Stimulated activated CD8-positive, alpha-beta memory T cell treated with anti-CD3 and anti-CD28 coated beads, Interleukin-15, amount 100 ng/mL, for 48 hours (primary cell): Measurements from ENCODE around the gene SNAP29.
"Not testable (repeated sequence)": the region's sequence is repeated elsewhere in the genome, so short reads cannot be mapped to it uniquely, and the experiment has no call there.

Source experiments
- DNase-seq, 2 donors: peaks; one replicate each; pipeline ENCODE4 v3.0.0-alpha.2; 2020; ENCODE audit warnings: low read depth in 2 of 2

The SNAP29 gene

GRCh38 chr22:20834725-20835124 lies 24.1 kb upstream of the SNAP29 start:
- no peak for DNase-seq

DNA sequence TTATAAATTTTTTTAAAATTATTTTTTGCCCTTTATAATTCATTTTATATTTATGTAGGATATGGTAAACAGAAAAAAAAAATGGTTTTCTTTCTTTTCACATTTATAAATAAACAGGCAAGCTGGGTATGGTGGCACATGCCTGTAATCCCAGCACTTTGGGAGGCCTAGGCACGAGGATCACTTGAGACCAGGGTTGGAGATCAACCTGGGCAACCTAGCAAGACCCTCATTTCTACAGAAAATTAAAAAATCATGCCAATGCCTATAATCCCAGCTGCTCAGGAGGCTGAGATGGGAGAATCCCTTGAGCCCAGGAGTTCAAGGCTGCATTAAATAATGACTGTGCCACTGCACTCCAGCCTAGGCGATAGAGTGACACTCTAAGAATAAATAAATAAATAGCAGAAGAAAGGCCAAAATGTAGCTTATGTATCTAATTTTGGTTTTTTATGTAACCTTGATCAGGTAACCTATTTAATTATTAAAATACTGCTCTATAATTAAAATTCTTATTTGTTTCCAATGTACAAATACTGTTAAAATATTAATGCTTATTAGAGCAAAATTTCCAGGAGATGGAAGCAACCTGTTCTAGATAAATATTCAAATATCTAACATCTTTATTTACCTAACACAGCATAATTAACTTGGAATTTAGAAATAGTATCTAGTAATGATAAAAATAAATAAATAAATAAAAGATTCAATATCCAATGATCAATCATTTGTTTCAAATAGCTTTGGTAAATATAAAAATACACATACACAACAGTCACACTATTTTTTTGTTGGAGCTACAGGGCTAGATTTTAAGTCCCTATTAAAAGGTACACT lies 21.6 kb upstream of the SNAP29 start:
- DNase-seq: no peak

GRCh38 chr22:20839354-20839753 lies 19.5 kb upstream of the SNAP29 start:
- DNase-seq: not testable (repeated sequence)

- DNase-seq: no peak
Measured at GRCh38 chr22:20839837-20840645, 18.8 kb upstream of the SNAP29 start.

DNA sequence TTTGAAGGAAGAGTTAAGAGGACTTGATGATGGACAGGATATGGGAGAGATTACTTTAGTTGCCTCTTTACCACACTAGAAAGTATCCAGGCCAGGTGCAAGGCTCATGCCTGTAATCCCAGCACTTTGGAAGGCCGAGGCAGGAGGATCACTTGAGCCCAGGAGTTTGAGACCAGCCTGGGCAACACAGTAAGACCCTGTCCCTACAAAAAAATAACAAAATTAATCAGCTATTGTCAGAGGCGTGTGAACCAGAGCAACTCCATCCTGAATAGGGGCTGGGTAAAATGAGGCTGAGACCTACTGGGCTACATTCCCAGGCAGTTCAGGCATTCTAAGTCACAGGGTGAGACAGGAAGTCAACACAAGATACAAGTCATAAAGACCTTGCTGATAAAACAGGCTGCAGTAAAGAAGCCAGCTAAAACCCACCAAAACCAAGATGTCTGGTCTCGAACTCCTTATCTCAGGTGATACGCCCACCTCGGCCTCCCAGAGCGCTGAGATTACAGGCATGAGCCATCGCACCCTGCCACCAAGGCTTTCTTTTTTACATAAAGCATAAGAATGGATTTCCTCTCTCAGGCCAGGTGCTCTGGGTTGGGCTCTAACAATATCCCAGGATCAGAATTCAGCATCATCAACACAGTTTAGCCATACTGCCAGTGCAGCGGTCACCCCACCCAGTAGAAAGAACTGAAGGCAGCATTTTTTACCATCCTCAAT lies 18.0 kb upstream of the SNAP29 start:
- DNase-seq: peak in 1 of 2 donors; percentile 21

DNA sequence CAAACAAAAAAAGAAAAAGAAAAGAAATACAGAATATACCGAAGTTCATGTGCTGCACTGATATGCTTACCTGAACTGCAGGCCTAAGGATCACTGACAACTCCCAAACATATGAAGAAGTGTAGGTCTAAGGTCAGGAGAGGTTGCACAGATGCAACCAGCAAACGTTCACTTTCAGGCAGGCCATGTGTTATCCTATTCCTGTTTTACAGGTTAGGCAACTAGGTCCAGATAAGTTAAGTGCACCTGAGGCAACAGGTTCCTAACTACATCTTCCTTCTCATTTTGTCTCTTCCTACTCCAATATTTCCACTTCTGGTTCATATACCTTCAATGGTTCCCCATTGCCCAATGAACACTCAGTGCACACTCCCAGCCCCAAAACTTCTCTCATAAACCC lies 15.3 kb upstream of the SNAP29 start:
- no peak for DNase-seq

- no peak for DNase-seq
Measured at GRCh38 chr22:20844055-20845037, 14.5 kb upstream of the SNAP29 start.

DNA sequence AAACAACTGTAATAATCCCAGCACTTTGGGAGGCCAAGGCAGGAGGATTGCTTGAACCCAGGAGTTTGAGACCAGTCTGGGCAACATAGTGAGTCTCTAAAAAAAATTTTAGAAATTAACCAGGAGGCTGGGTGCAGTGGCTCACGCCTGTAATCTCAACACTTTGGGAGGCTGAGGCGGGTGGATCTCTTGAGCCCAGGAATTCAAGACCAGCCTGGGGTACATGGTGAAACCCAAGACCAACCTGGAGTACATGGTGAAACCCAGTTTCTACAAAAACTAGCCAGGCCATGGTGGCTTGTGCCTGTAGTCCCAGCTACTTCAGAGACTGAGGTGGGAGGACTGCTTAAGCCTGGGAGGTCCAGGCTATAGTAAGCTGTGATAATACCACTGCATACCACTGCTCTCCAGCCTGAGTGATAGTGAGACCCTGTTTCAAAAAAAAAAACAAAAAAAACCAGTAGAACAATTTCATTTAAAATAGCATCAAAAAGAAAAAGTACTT lies 11.4 kb upstream of the SNAP29 start:
- no peak for DNase-seq

DNA sequence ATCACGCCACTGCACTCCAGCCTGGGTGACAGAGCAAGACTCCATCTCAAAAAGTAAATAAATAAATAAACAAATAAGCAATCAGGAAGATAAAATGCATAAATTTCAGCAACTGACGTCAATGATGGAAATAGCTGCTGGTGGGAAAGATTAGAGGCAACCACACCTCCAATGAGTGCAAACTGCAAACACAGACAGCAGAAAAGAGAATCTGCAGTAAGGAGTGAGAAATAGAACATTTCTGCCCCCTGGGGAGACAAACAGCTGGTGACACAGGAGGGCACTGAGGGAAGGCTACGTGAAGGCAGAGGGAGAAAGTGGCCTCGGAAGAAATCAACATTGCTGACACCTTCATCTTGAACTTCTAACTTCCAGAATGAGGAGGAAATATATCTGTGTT lies 6.7 kb upstream of the SNAP29 start:
- DNase-seq: no peak

DNA sequence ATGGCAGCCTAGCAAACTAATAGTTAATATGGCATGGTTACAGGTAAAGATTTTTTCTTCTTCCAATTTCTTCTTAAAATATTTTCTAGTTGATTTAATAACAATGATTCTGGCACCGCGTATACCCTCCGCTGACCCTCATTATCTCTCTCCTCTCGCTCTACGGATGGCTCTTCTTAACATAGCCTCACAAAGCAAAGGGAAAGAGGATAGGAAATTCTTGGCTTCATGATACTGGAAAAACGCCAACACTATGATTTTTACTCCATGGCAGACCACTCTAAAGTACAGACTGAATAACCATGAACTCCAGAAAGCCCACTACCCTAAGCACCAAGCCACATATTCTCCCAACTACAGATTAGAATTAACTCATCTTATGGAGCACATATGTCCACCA lies 6.3 kb upstream of the SNAP29 start:
- DNase-seq: no peak

GRCh38 chr22:20853236-20853660 lies 5.6 kb upstream of the SNAP29 start:
- DNase-seq: no peak

DNA sequence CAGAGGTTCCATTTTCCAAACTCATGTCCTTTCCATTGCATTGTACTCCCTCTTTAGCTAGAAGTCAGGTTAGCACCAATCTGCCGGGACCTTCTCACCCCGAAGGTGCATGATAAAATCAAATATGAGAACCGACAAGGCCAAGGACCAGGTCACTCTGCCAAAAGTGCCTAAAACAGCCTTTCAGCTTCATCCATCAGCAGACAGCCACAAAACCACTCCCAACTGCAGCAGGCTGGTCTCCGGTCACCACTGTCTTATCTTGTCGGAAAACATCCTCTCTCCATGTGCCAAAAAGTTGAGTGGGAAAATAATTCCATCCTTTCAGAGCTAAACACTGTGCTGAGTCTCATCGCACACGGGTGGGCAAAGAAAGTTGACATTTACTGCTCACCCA lies 1.6 kb upstream of the SNAP29 start:
- no peak for DNase-seq

DNA sequence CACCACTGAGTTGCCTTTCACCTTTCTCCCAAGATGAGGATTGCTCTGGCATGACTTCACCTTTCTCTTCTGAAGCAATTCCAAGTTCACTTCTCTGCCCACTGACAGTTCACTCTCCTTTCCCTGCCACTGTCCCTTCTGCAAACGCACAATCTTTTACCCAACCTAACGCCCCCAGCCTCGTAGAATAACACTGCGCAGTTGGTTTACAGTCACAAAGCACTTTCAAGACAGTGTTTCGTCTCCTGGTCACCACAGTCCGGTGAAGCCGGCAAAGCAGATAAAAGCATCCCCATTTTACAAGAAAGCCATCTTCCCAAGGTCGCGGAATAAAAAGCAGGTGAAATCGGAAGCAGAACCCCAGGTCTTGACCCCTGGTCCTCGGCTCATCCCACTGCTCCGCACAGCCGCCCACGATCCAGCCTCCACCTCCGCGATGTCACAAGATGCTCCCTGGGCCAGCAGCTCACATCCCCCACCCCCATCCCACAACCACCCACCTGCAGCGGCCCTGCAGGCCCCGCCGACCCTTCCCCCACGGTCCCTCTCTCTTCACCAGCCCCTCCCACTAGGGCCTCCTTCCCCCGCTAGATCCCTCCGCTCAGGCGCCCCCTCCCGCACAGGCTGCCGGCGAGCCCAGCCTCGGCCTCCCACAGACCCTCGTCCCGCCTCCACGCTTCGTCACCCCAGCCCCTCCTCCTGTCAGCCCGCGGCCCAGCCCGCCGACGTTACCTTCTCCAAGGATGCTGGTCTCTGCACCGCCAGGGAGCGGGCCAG lies 781 bp upstream of the SNAP29 start:
- DNase-seq: peak; percentile 71 to 76

GRCh38 chr22:20859615-20860014 lies 808 bp downstream of the SNAP29 start:
- DNase-seq: no peak

DNA sequence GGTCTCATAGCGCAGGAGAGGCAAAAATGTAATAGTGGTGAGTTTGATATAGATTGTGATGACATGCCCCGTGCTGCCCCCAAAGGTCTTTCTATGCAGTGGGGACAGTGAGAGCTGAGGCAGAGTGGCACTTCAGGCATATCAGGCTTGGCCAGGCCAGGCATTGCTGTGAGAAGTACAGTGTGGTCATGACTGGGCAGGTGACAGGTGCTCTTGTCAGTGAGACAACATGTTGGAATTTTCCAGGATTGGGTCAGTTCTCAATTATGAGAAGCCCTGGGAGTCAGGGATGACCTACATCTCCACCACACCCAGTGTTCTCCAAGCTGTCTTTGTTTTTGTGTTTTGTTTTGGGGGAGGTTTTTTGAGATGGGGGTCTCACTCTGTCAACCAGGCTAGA lies 3.7 kb downstream of the SNAP29 start:
- no peak for DNase-seq

DNA sequence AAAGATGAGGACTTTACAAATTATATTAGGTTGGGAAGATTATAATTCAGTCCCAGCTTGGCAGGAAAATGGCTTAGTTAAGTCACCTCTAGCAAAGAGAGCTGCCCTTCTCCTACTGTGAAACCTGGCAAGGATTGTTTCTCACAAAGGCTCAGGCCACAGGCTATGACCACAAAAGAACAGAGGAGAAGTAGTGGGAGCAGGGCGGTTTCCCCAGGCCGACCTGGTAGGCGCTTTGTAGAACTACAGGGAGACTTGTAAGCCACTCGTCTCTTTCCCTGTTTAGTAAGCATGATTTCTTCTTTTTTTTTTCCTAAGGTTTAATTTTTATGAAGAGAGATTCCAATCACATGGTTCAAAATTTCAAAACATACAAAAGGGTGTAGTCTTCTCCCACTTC lies 4.6 kb downstream of the SNAP29 start:
- no peak for DNase-seq

DNA sequence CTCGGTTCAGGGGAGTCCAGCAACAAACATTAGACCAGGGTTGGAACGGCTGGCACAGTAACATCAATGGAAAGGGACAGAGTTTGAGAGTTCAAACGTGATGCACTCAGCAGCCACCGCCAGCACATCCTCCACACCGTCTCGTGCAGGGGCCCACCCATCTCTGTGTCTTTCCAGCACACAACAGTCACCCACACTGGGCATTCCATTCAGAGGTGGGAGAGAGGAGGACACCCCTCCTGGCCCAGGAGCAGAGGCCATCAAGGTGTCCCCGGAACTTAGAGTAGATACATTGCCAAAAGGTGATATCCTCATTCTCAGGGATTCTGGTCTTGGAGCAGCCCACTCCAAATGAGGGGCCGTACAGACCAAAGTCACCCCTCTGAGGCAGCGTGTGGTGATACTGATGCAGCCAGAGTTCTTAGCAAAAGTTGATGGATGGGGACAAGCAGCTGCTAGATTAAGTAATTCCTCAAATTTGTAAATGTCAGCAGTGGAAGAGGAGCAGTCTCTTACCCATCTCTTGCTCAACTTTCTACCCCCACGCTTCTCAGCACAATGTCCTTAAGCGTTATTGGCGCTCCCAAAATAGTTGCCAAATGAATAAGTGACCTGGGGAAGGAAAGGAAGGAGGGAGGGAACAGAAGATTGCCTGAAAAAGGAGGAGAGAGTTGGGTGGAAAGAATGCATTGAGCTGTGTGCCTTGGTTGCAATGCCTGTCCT lies 5.5 kb downstream of the SNAP29 start:
- no peak for DNase-seq

DNA sequence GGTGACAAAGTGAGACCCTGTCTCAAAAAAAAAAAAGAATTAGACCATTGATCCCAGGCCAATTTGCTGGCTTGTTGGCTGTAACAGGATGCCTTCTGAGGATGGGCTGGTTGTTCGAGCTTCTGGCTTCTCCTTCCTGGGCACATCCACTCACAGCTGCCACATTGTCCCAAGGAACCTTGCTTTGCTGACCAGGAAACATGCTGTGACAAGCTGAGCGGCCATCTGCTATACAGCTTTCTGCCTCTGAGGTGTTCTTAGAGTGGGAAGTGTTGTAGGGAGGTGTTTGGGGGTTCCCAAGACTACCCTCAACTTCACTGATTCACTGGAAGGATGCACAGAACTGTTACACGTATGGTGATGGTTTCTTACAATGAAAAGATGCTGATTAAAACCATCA lies 6.5 kb downstream of the SNAP29 start:
- no peak for DNase-seq

DNA sequence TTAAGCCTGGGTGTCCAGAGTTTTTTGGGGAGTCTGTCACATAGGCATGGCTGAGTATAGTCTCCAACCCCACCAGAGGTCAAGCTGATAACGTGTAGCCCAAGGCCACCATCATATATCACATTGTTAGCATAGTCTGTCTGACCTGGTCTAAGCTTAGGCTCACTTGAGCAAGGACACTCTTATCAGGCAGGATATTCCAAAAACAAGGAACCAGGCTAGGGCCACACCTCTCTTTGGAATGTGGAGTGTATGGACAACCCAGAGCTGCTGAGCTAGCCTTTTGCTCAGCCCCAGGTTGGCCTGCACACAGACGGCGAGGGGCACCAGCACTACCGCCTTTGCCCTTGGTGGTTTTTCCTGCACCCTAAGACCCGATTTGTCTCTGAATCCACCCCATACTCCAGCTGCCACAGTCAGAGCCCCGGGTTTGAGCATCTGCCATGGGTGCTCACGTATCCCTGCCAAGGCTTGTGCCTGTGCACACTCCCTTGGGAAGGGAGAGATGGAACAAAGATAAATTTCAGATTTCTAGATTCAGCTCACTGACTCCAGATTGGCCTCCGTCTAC lies 7.2 kb downstream of the SNAP29 start:
- DNase-seq: no peak
